GM12892 (cell line): ENCODE data around the gene STRBP.
"Not testable (repeated sequence)": the region's sequence is repeated elsewhere in the genome, so short reads cannot be mapped to it uniquely, and the experiment has no call there.

Experiments used
- POLR2A ChIP-seq: IDR thresholded peaks from 2 replicates; pipeline ENCODE4 v1.6.1; 2011; ENCODE audit warnings: low read depth, low read length, control low read depth
- POLR2AphosphoS5 ChIP-seq: IDR thresholded peaks from 2 replicates; pipeline ENCODE4 v1.6.1; 2011; ENCODE audit warnings: low read depth, low read length, control low read depth

- TF ChIP-seq POLR2AphosphoS5, POLR2A: not testable (repeated sequence)
These were observed 19.2 kb downstream of the STRBP start for GRCh38 chr9:123249162-123249561.
